CD4-positive, alpha-beta memory T cell (primary cell): ENCODE measurements around the gene SF3A1. TPM values are rescaled to one million over a fixed set of nuclear protein-coding genes. Genes with fewer than 3 reads are reported as not detected.
A peak's percentile ranks its signal among the peaks of the same experiment; 100 is the strongest.

Experiments used
- CTCF ChIA-PET: fragments of 350-600 bp; sonication (Branson Sonifier 250); formaldehyde crosslinking; loops from one replicate; lab custom pipeline; 2021; ENCODE audit warnings: inconsistent platforms; ENCODE audit not compliant: partially characterized antibody; lab: Charles Lee
- POLR2A ChIA-PET: fragments of 350-600 bp; sonication (Branson Sonifier 250); formaldehyde crosslinking; loops from one replicate; lab custom pipeline; 2021; ENCODE audit not compliant: partially characterized antibody; lab: Charles Lee
- DNase-seq, 5 donors: peaks; one replicate each; pipeline versions ENCODE4 v3.0.0 to v3.0.0-alpha.2; 2020 to 2022; ENCODE audit warnings: mixed read lengths in 1 of 5
- H3K27ac ChIP-seq: one replicate; pipeline ENCODE4 v1.7.0; 2013; ENCODE audit warnings: low read depth, low read length
- H3K27me3 ChIP-seq: 2 replicates; pipeline ENCODE4 v1.7.0; 2013; ENCODE audit warnings: mild to moderate bottlenecking, low read length, moderate library complexity; ENCODE audit not compliant: insufficient read depth
- H3K36me3 ChIP-seq: 2 replicates; pipeline ENCODE4 v1.7.0; 2013; ENCODE audit warnings: mild to moderate bottlenecking, low read length, moderate library complexity; ENCODE audit not compliant: insufficient read depth
- H3K4me1 ChIP-seq: 2 replicates; pipeline ENCODE4 v1.7.0; 2013; ENCODE audit warnings: mild to moderate bottlenecking, low read length, moderate library complexity; ENCODE audit not compliant: insufficient read depth
- H3K4me3 ChIP-seq, 2 donors: one replicate each; pipeline ENCODE4 v1.7.0; 2013; ENCODE audit warnings: low read length in 2 of 2, mild to moderate bottlenecking in 1 of 2
- H3K9me3 ChIP-seq, 2 donors: one replicate each; pipeline ENCODE4 v1.7.0; 2013; ENCODE audit warnings: low read length in 2 of 2, control low read depth in 1 of 2; ENCODE audit not compliant: control insufficient read depth in 1 of 2
- H3K27ac Mint-ChIP-seq, 7 donors: one replicate each; pipeline ENCODE4 v1.8.0; 2020 to 2021; ENCODE audit warnings: mixed read lengths in 7 of 7, mild to moderate bottlenecking in 6 of 7, inconsistent platforms in 3 of 7, moderate library complexity in 3 of 7
- H3K27me3 Mint-ChIP-seq, 2 donors: one replicate each; pipeline ENCODE4 v1.8.0; 2020 to 2021; ENCODE audit warnings: mixed read lengths in 2 of 2
- H3K36me3 Mint-ChIP-seq, 2 donors: one replicate each; pipeline ENCODE4 v1.8.0; 2020 to 2021; ENCODE audit warnings: mixed read lengths in 2 of 2, inconsistent platforms in 1 of 2, mild to moderate bottlenecking in 1 of 2
- H3K4me1 Mint-ChIP-seq, 4 donors: one replicate each; pipeline ENCODE4 v1.8.0; 2020 to 2021; ENCODE audit warnings: mixed read lengths in 4 of 4, mild to moderate bottlenecking in 1 of 4
- H3K4me3 Mint-ChIP-seq, 8 donors: one replicate each; pipeline ENCODE4 v1.8.0; 2020 to 2021; ENCODE audit warnings: mixed read lengths in 8 of 8, mild to moderate bottlenecking in 7 of 8, moderate library complexity in 6 of 8, inconsistent platforms in 3 of 8
- H3K9me3 Mint-ChIP-seq, 8 donors: one replicate each; pipeline ENCODE4 v1.8.0; 2020 to 2021; ENCODE audit warnings: mixed read lengths in 8 of 8, mild to moderate bottlenecking in 5 of 8, inconsistent platforms in 3 of 8, moderate library complexity in 1 of 8
- intact Hi-C: fragments of 100-400 bp; cut with micrococcal nuclease; formaldehyde crosslinking; loops from one replicate; pipeline ENCODE4 v1.15.1; 2023
- polyA plus RNA-seq, 2 donors: library from polyadenylated mRNA; unstranded; fragments of 300-500 nt; fragmentation: Illumina TruSeq; gene quantifications; one replicate each; pipeline ENCODE4 v1.2.3, GENCODE V29; 2021
- total RNA-seq, 2 experiments: library from RNA; stranded (reverse); gene quantifications; one replicate each; pipeline ENCODE4 v1.2.3, GENCODE V29; 2021

SF3A1 gene
- total and polyA plus RNA-seq, 4 experiments from 2014 or later, result 44.0 to 301 (median 217) TPM

GRCh38 chr22:30397656-30398635 lies 41.3 kb upstream of the SF3A1 start:
- H3K4me1 Mint-ChIP-seq, result peaks cover 16 to 34% (median 27%) of the 10 kb centered on the region in 4 donors
- no peak for DNase-seq
- POLR2A ChIA-PET, result interaction anchor here (1.1 to 6.4 kb wide), 8 partner anchors 10 to 115 kb away, joined by 3 to 91 read pairs (median 6); partner anchors contain the start of genes CASTOR1, MTFP1 and RNF215

GRCh38 chr22:30396871-30397655 lies 40.4 kb upstream of the SF3A1 start, which contains the start of gene SEC14L2:
Gene SEC14L2, plus strand, starts transcription at chr22:30397018. Its CDS starts 99 bp downstream, at chr22:30397117.
- peaks cover 27% of the 10 kb centered on the region for H3K4me1 ChIP-seq
- ChIA-PET POLR2A (interaction anchor here (0.6 to 6.4 kb wide), 10 partner anchors 8 to 114 kb away, joined by 3 to 91 read pairs (median 4); partner anchors contain the start of genes CASTOR1, MTFP1 and RNF215), CTCF (interaction anchor here (0.8 to 16.0 kb wide), 11 partner anchors 8 to 289 kb away, joined by 3 to 194 read pairs (median 5); partner anchors contain the start of genes CASTOR1, MTFP1 and RNF215)
- peaks cover 16 to 34% (median 27%) of the 10 kb centered on the region in 4 donors for H3K4me1 Mint-ChIP-seq
- H3K9me3 ChIP-seq, result no peaks in the 10 kb centered on the region
- H3K36me3 ChIP-seq, result no peaks in the 10 kb centered on the region
- peaks cover 0 to 2% of the 10 kb centered on the region in 2 donors for H3K36me3 Mint-ChIP-seq
- peaks cover 0 to 2% of the 10 kb centered on the region in 2 donors for H3K27me3 Mint-ChIP-seq
- peak within 1 kb of the TSS in 6 of 7 donors; percentile 57 to 93 (median 88) for H3K27ac Mint-ChIP-seq
- intact Hi-C loops, result loop anchor here (1.0 kb wide), 1 partner anchor 27 kb away; no protein-coding TSS in a partner anchor
- H3K27me3 ChIP-seq, result no peaks in the 10 kb centered on the region
- DNase-seq, result peak; percentile 42 to 60 (median 48)
- peak within 1 kb of the TSS; percentile 18 to 29 for H3K4me3 ChIP-seq
- H3K9me3 Mint-ChIP-seq, result no peaks in the 10 kb centered on the region
- peak within 1 kb of the TSS; percentile 83 to 95 (median 90) for H3K4me3 Mint-ChIP-seq
- H3K27ac ChIP-seq, result peak within 1 kb of the TSS; percentile 39

More at GRCh38 chr22:30397656-30398635, 41.3 kb upstream of the SF3A1 start:
- Histone ChIP-seq H3K4me1 (peaks cover 27% of the 10 kb centered on the region), H3K4me3 (peak overlapping the region in 1 of 2 donors; percentile 18), H3K36me3 (no peaks in the 10 kb centered on the region), H3K27me3 (no peaks in the 10 kb centered on the region), H3K27ac (peak overlapping the region; percentile 39), H3K9me3 (no peaks in the 10 kb centered on the region)
- H3K9me3 Mint-ChIP-seq, result no peaks in the 10 kb centered on the region
- intact Hi-C loops, result loop anchor here (1.0 kb wide), 1 partner anchor 26 kb away; no protein-coding TSS in a partner anchor
- H3K27ac Mint-ChIP-seq, result peak overlapping the region; percentile 22 to 88 (median 85)
- CTCF ChIA-PET, result interaction anchor here (0.7 to 16.0 kb wide), 9 partner anchors 11 to 110 kb away, joined by 3 to 194 read pairs (median 5); partner anchors contain the start of genes CASTOR1, MTFP1 and RNF215
- H3K27me3 Mint-ChIP-seq, result peaks cover 0 to 2% of the 10 kb centered on the region in 2 donors
- peaks cover 0 to 2% of the 10 kb centered on the region in 2 donors for H3K36me3 Mint-ChIP-seq
- H3K4me3 Mint-ChIP-seq, result peak overlapping the region; percentile 67 to 90 (median 78)

- Mint-ChIP-seq H3K4me3 (no peak overlapping the region), H3K27me3 (peaks cover 0 to 2% of the 10 kb centered on the region in 2 donors), H3K36me3 (peaks cover 0 to 2% of the 10 kb centered on the region in 2 donors), H3K9me3 (no peaks in the 10 kb centered on the region), H3K27ac (peak overlapping the region in 4 of 7 donors; percentile 68 to 89 (median 84)), H3K4me1 (peaks cover 18 to 41% (median 29%) of the 10 kb centered on the region in 4 donors)
- CTCF ChIA-PET, result interaction anchor here (0.6 to 16.0 kb wide), 6 partner anchors 8 to 286 kb away, joined by 3 to 194 read pairs (median 4); partner anchors contain the start of gene MTFP1
- no peak overlapping the region for H3K4me3 ChIP-seq
- H3K27me3 ChIP-seq, result no peaks in the 10 kb centered on the region
- peaks cover 30% of the 10 kb centered on the region for H3K4me1 ChIP-seq
- no peaks in the 10 kb centered on the region for H3K36me3 ChIP-seq
- POLR2A ChIA-PET, result interaction anchor here (0.6 to 6.4 kb wide), 5 partner anchors 25 to 953 kb away, joined by 3 to 91 read pairs (median 4); partner anchors contain the start of genes CASTOR1, MTFP1 and TBC1D10A
- no peaks in the 10 kb centered on the region for H3K9me3 ChIP-seq
- no peak overlapping the region for H3K27ac ChIP-seq
- no peak for DNase-seq
- intact Hi-C loops, result no loop called here
Measured at GRCh38 chr22:30393885-30394284, 37.2 kb upstream of the SF3A1 start.

- POLR2A ChIA-PET, result interaction anchor here (1.4 to 4.7 kb wide), 2 partner anchors 32 to 104 kb away, joined by 7 to 41 read pairs; partner anchors contain the start of genes CASTOR1 and MTFP1
- no peaks in the 10 kb centered on the region for H3K9me3 Mint-ChIP-seq
Measured at GRCh38 chr22:30393322-30393680, 36.6 kb upstream of the SF3A1 start.

DNA sequence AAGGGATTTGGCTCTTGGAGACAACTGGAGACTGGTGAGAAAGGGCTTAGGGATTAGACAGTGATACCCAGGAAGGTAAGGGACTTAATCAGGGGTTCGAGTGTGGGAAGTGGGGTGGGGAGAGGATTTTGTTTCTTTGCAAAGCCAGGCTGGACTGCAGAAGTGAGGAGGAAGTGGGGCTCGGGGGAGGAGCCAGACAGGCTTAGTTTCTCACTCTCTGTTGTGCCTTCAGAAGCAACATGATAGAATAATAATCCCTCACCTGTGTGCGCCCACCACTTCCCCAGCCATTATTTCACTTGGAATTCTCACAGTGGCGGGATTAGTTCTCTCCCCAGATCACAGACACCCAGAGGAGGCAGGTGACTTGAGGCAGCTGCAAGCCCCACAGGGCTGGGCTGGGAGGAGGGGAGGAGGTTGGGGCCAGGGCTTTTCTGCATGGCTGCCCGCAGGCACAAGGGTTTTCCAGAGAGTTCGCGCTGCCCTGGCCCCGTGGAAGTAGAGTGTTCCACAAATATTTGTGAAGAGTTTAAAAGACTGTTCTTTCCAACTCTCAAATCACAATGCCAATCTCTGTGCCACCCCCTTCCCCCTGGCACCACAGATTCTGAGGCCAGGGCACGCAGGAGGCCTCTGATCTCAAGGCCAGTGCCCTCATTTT lies 36.1 kb upstream of the SF3A1 start:
- ChIA-PET POLR2A (interaction anchor here (1.3 to 4.9 kb wide), 4 partner anchors 32 to 104 kb away, joined by 3 to 46 read pairs (median 24); partner anchors contain the start of genes CASTOR1 and MTFP1), CTCF (interaction anchor here (1.0 to 16.0 kb wide), 11 partner anchors 9 to 295 kb away, joined by 3 to 392 read pairs (median 5); partner anchors contain the start of genes CASTOR1 and MTFP1)
- Mint-ChIP-seq H3K27ac (peak overlapping the region in 3 of 7 donors; percentile 21 to 62 (median 56)), H3K4me1 (peaks cover 7 to 30% (median 18%) of the 10 kb centered on the region in 4 donors), H3K27me3 (peaks cover 0 to 2% of the 10 kb centered on the region in 2 donors), H3K36me3 (peaks cover 0 to 2% of the 10 kb centered on the region in 2 donors), H3K4me3 (no peak overlapping the region), H3K9me3 (no peaks in the 10 kb centered on the region)
- no peak for DNase-seq
- H3K27ac ChIP-seq, result no peak overlapping the region
- H3K9me3 ChIP-seq, result no peaks in the 10 kb centered on the region
- intact Hi-C loops, result no loop called here
- H3K4me1 ChIP-seq, result peaks cover 19% of the 10 kb centered on the region
- H3K36me3 ChIP-seq, result no peaks in the 10 kb centered on the region
- no peak overlapping the region for H3K4me3 ChIP-seq
- H3K27me3 ChIP-seq, result no peaks in the 10 kb centered on the region

More at GRCh38 chr22:30393322-30393680, 36.6 kb upstream of the SF3A1 start:
- H3K27me3 ChIP-seq, result no peaks in the 10 kb centered on the region
- CTCF ChIA-PET, result interaction anchor here (0.6 to 16.0 kb wide), 4 partner anchors 12 to 112 kb away, joined by 3 to 194 read pairs (median 14); partner anchors contain the start of gene MTFP1
- no peaks in the 10 kb centered on the region for H3K36me3 ChIP-seq
- no peak for DNase-seq
- intact Hi-C loops, result no loop called here
- H3K27me3 Mint-ChIP-seq, result peaks cover 0 to 2% of the 10 kb centered on the region in 2 donors
- H3K27ac ChIP-seq, result no peak overlapping the region
- H3K4me3 ChIP-seq, result no peak overlapping the region
- no peak overlapping the region for H3K4me3 Mint-ChIP-seq
- peaks cover 24% of the 10 kb centered on the region for H3K4me1 ChIP-seq
- peaks cover 12 to 35% (median 24%) of the 10 kb centered on the region in 4 donors for H3K4me1 Mint-ChIP-seq
- no peaks in the 10 kb centered on the region for H3K9me3 ChIP-seq
- H3K36me3 Mint-ChIP-seq, result peaks cover 0 to 2% of the 10 kb centered on the region in 2 donors
- peak overlapping the region in 4 of 7 donors; percentile 38 to 89 (median 73) for H3K27ac Mint-ChIP-seq
